NCI-H82 treated with DMSO at 0.1 percent for 48 hours (cell line): ENCODE results near the gene GPRIN1.

Source experiments
- DNase-seq: peaks from one replicate; lab custom pipeline; 2025; ENCODE audit not compliant: unreplicated experiment; lab: John Stamatoyannopoulos, UW

Gene GPRIN1

DNA sequence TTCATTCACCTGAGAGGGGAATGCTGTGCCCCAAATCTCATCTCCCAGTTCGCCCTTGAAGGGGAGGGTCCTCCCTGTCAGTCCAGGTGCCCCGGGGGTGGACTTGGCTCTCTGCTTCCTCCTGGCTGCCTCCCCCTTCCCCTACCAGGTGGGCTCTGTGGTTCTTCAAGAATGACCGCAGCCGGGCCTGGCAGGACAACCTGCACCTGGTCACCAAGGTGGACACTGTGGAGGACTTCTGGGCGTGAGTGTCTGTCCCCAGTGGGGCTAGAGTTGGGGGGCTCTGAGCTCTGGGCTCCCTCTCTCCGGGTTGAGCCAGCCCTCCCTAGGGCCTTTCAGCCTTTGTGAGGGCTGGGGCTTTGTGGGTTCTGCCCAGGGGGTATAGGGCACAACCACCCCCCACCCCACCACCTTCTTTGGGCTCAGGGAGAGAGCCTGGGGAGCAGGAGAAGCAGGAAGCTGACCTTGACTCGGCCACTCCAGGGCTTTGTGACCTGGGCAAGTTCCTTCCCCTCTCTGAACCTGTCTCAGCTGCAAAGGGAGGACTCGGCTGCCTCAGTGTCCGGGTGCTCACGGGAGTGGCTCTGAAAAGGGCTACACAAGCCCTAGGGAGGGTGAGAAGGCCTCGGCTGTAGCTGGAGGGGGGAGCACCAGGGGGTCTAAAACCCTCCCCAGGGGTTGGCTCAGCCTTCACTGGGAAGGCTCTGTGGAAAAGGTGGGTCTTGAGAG lies 33.7 kb upstream of the GPRIN1 start:
- DNase-seq: no peak

DNA sequence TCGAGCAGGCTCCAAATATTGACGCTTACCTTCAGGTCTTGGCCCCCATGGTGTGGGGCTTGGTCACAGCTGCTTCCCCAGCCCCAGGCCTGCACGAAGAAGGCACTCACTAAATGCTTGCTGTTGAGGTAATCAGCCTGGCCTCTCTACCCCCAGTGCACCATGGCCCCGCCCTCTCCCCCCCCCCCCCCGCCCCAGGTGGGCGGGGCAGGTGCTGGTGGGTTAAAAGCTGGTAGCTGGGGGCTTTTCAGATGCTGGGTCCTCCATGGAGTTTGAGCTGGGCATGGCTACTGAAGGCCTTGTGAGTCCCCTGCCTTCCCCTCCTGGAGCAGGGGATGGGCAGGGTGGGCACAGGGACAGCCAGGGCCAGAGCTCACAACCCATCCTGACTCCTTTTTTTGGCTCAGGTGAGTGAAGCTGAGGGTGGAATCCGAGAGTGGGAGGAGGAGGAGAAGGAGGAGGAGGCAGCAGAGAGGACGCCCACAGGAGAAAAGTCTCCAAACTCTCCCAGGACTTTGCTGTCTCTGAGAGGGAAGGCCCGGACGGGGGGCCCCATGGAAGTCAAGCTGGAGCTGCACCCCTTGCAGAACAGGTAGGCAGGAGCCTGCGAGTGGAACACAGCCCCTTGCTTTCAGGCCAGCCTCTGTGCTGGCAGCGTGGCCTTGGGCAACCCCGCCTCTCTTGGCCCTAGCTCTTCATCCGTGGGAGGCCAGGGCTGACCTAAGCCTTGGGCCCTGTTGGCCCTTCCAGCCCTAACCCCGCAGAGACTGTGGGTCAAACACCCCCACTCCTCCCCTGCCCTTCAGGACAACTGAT lies 32.9 kb upstream of the GPRIN1 start:
- no peak for DNase-seq

GRCh38 chr5:176640616-176641015 lies 30.7 kb upstream of the GPRIN1 start:
- DNase-seq: no peak

- DNase-seq: no peak
Measured at GRCh38 chr5:176639981-176640380, 30.0 kb upstream of the GPRIN1 start.

DNA sequence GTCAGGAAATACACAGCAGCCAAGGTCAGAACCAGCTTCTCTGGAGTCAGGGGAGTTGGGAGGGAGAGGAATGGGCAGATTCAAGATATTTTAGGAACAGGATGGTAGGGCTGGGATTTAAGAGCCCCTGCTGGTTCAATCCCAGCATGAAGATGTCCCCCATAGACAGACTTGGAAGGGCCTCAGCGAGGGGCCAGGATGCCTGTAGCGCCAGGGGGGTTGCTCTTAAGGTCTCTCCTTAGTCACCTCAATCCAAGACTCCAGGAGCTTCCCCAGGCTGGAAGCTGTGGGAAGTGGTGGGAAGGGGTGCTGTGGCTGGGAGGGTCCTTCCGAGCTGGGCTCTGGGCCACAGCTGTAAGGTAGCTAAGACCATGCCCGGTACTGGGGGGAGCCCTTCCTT lies 29.3 kb upstream of the GPRIN1 start:
- DNase-seq: no peak

- no peak for DNase-seq
Measured at GRCh38 chr5:176638437-176638836, 28.5 kb upstream of the GPRIN1 start.

DNA sequence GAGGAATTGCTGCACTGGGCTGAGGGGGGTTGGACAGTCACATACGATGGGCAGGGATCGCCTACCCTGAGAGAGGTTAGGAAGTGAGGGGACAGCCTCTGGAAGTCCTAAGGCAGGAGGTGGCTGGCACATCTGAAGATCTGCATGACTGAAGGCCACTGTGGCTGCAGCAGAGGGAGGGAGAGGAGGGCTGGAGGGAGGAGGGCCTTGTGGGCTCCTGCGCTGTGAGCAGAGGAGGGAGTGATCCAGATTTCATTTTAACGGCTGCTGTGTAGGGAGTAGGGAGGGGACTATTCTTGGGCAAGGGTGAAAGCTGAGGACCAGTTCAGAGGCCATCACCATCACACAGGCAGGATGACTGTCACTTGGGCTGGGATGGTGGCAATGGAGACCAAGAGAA lies 27.6 kb upstream of the GPRIN1 start:
- DNase-seq: no peak

DNA sequence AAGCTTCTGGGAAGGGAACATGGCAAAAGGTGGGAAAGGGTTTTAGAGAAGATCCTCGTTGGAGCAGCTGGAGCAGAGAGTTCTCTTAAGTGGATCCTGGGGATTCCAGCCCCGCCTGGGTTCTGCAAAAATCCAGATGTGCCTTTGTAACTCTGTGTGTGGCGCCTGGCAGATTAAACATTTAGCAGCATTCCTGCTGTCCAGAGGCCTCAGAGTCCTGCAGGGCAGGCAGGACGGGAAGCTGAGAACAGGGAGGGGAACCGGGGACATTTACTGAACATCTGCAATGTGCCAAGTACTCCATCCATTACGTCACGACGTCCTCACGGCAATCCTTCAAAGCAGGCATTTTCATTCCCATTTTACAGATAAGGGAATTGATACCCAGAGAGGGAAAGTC lies 26.5 kb upstream of the GPRIN1 start:
- DNase-seq: no peak

- peak; percentile 48 for DNase-seq
Measured at GRCh38 chr5:176633598-176633997, 23.6 kb upstream of the GPRIN1 start.

GRCh38 chr5:176632745-176633144 lies 22.8 kb upstream of the GPRIN1 start:
- DNase-seq: no peak

- DNase-seq: no peak
Measured at GRCh38 chr5:176631383-176632200, 21.6 kb upstream of the GPRIN1 start.

GRCh38 chr5:176630681-176631222 lies 20.8 kb upstream of the GPRIN1 start:
- DNase-seq: no peak

DNA sequence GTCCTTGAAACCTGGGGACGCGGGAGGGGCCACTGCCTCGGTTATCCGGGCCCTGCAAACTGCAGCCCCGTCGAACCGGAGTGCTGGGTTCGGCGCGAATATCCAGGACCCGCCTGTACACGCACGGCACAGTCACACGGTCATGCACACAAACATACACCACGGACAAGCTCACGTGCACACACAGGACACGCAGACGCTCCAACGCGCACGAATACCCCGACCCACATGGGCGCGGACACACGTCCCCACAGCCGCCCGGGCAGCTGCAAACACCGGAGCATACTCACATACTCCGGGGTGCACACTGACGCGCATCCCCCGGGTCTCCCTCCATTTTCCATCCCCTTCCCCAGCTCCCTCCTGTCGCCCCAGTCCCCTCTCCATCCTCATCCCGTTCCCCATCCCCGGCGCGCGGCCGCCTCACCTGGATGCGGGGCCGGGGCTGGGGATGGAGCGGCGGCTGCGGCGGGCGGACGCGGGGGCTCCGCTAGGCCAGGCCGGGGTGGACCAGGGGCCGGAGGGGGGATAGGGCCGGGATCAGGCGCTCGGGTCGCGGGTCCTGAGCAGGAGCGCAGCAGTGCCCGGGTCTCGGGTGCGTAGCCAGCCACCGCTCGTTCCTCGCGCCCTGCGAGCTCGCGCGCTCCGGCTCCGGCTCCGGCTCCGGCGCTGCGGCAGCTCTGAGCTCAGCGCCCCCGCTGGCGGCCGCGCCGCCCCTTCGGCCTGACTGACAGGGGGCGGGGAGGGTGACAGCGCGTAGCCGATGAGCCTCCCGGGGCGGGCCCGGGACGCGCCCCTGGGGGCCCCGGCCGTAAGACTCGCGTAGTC lies 20.1 kb upstream of the GPRIN1 start, which contains the start of the genes EIF4E1B and SNCB:
Gene EIF4E1B (plus strand): TSS at position 823 of the 828 bp plus-strand sequence. CDS start 12,113 bp downstream, outside the sequence.
Gene SNCB (minus strand): TSS at position 682 of the 828 bp plus-strand sequence. CDS start 880 bp downstream, outside the sequence.
- DNase-seq: peak; percentile 19

DNA sequence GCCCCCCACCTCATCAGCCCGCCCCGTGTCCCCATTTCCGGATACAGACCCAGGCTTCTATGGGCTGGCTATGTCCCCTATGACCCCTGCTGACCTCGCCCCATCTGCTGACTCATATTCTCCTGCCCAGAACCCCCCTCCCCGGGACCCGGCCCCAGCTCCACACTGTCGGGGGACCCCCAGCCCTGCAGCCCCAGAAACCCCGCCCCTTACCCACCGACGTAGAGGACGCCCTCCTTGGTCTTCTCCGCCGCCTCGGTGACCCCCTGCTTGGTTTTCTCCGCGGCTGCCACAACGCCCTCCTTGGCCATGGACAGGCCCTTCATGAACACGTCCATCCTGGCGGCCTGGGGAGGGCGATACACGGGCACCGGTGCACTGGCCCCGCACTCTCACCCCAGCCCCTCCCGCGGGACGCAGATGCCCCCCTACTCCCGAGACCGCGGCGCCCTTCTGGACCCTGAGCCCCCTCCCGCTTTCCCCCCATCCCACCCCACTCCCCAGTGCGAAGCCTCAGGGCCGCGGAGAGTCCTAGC lies 19.4 kb upstream of the GPRIN1 start:
- no peak for DNase-seq

DNA sequence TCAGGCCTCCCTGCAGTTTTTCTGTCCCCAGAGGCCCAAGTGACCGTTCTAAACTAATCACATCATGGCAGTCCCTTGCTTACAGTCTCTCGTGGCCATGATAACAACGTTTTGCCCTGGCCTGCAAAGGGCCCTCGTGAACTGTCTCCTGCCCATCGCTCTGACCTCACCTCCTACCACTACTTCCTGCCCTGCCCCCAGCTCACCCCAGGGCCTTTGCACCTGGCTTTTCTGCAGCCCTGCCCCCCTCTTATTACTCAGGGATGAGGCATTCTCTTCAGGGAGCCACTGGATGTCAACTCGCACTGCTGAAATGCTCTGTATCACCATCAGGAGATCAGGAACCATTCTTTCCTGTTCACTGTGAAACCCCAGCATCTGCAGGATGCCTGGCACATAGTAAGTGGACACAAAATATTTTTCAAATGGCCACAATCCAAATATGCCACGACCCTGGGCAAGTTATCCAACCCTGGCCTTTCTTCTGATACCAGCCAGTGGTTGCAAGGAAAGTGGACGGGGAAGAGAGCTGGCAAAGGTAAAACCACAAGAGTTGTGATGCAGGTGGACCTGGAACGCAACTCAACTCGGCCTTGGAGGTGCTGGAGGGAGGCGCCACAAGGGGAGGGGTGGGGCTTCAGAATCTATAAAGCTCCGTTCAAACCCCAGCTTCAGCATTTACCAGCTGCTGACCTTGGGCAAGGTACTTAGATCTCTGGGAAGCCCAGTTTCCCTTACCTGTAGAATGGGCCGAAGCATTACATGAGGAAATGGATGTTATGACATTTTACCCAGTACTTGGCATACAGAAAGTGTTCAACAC lies 18.7 kb upstream of the GPRIN1 start:
- no peak for DNase-seq

GRCh38 chr5:176627582-176627981 lies 17.6 kb upstream of the GPRIN1 start:
- no peak for DNase-seq

- DNase-seq: no peak
Measured at GRCh38 chr5:176626876-176627236, 16.9 kb upstream of the GPRIN1 start.

GRCh38 chr5:176625966-176626875 lies 16.3 kb upstream of the GPRIN1 start:
- DNase-seq: no peak
